Thyroid gland (tissue), 4 donors: ENCODE data around the gene BANF2.
"Not testable (repeated sequence)": the region's sequence is repeated elsewhere in the genome, so short reads cannot be mapped to it uniquely, and the experiment has no call there.

Experiments
- POLR2A ChIP-seq, 2 donors: fragments of 450-650 bp; IDR thresholded peaks; one replicate each; pipeline ENCODE4 v1.6.1; 2017; ENCODE audit warnings: antibody characterized with exemption in 2 of 2, mild to moderate bottlenecking in 2 of 2, moderate library complexity in 1 of 2
- TF ChIP-seq, protein P1 (sequence below), 6 experiments: fragments of 200-600 bp in 3 of 6; fragments of 450-650 bp in 3 of 6; sonication (generic) in 3 of 6; IDR thresholded peaks; one replicate each; pipeline ENCODE4 v1.5.1; 2016 to 2019; ENCODE audit warnings: antibody characterized with exemption in 6 of 6, mild to moderate bottlenecking in 2 of 6, inconsistent platforms in 1 of 6, moderate library complexity in 1 of 6

DNA sequence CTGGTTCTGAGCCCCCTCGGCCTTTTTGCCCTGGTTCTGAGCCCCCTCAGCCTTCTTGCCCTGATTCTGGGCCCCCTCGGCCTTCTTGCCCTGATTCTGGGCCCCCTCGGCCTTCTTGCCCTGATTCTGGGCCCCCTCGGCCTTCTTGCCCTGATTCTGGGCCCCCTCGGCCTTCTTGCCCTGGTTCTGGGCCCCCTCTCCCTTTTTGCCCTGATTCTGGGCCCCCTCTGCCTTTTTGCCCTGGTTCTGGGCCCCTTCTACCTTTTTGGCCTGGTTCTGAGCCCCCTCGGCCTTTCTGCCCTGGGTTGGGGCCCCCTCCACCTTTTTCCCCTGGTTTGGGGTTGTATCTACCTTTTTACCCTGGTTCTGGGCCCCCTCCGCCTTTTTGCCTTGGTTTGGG, 40.4 kb upstream of the BANF2 start:
- TF ChIP-seq, protein P1, sequence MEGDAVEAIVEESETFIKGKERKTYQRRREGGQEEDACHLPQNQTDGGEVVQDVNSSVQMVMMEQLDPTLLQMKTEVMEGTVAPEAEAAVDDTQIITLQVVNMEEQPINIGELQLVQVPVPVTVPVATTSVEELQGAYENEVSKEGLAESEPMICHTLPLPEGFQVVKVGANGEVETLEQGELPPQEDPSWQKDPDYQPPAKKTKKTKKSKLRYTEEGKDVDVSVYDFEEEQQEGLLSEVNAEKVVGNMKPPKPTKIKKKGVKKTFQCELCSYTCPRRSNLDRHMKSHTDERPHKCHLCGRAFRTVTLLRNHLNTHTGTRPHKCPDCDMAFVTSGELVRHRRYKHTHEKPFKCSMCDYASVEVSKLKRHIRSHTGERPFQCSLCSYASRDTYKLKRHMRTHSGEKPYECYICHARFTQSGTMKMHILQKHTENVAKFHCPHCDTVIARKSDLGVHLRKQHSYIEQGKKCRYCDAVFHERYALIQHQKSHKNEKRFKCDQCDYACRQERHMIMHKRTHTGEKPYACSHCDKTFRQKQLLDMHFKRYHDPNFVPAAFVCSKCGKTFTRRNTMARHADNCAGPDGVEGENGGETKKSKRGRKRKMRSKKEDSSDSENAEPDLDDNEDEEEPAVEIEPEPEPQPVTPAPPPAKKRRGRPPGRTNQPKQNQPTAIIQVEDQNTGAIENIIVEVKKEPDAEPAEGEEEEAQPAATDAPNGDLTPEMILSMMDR (IDR thresholded peaks at IDR 0.05): not testable (repeated sequence)
- TF ChIP-seq POLR2A (IDR thresholded peaks at IDR 0.05): not testable (repeated sequence)
